Caco-2 (cell line): Measurements from ENCODE around the gene FBLN5. TPM values are rescaled to one million over a fixed set of nuclear protein-coding genes. Genes with fewer than 3 reads are reported as not detected.

Experiments
- BruUV-seq: library from RNA; stranded (reverse); fragments of 400-500 nt; replicated peaks from 2 replicates; lab custom pipeline; 2021; lab: Mats Ljungman, UMichigan
- CTCF ChIA-PET: fragments of 300-600 bp; sonication (Branson Sonifier 250); formaldehyde crosslinking; loops from one replicate; lab custom pipeline; 2022; ENCODE audit warnings: antibody characterized with exemption; lab: Charles Lee
- POLR2A ChIA-PET: fragments of 300-600 bp; sonication (Branson Sonifier 250); formaldehyde crosslinking; loops from one replicate; lab custom pipeline; 2022; ENCODE audit warnings: antibody characterized with exemption; lab: Charles Lee
- DNase-seq, 2 experiments: peaks; one replicate each; pipeline versions ENCODE4 v3.0.0 to v3.0.0-alpha.2; 2020 to 2022
- H3K27me3 ChIP-seq: replicated peaks from 2 replicates; pipeline ENCODE4 v1.6.0; 2011; ENCODE audit warnings: low read length; ENCODE audit not compliant: control insufficient read depth, insufficient read depth
- H3K36me3 ChIP-seq: 2 replicates; pipeline ENCODE4 v1.5.1; 2011; ENCODE audit warnings: low read length; ENCODE audit not compliant: control insufficient read depth, insufficient read depth
- H3K4me1 ChIP-seq: fragments of 250-450 bp; sonication (Bioruptor Pico); 2 replicates; pipeline ENCODE4 v1.5.1; 2020; ENCODE audit warnings: mild to moderate bottlenecking
- H3K4me3 ChIP-seq: 2 replicates; pipeline ENCODE4 v1.5.1; 2011; ENCODE audit warnings: low read depth, mild to moderate bottlenecking, control low read depth, low read length
- H3K9me3 ChIP-seq: fragments of 250-450 bp; sonication (Bioruptor Pico); 2 replicates; pipeline ENCODE4 v1.5.1; 2020; ENCODE audit warnings: mild to moderate bottlenecking, moderate library complexity
- H3K27ac Mint-ChIP-seq: one replicate; pipeline ENCODE4 v1.8.0; 2022; ENCODE audit warnings: mixed read lengths; ENCODE audit not compliant: unreplicated experiment
- H3K27me3 Mint-ChIP-seq: one replicate; pipeline ENCODE4 v1.8.0; 2022; ENCODE audit warnings: mixed read lengths; ENCODE audit not compliant: insufficient read depth, unreplicated experiment
- H3K36me3 Mint-ChIP-seq: one replicate; pipeline ENCODE4 v1.8.0; 2022; ENCODE audit warnings: mild to moderate bottlenecking, mixed read lengths; ENCODE audit not compliant: insufficient read depth, unreplicated experiment
- H3K4me1 Mint-ChIP-seq: one replicate; pipeline ENCODE4 v1.8.0; 2022; ENCODE audit warnings: low read depth, mixed read lengths; ENCODE audit not compliant: unreplicated experiment
- H3K4me3 Mint-ChIP-seq: one replicate; pipeline ENCODE4 v1.8.0; 2022; ENCODE audit warnings: mild to moderate bottlenecking, moderate library complexity, mixed read lengths; ENCODE audit not compliant: unreplicated experiment
- H3K9me3 Mint-ChIP-seq: one replicate; pipeline ENCODE4 v1.8.0; 2022; ENCODE audit warnings: mixed read lengths; ENCODE audit not compliant: unreplicated experiment
- intact Hi-C: fragments of 100-400 bp; cut with micrococcal nuclease; formaldehyde crosslinking; loops from one replicate; pipeline ENCODE4 v1.10.0; 2022; ENCODE audit not compliant: unreplicated experiment
- total RNA-seq: library from RNA; stranded (reverse); gene quantifications from 2 replicates; pipeline ENCODE4 v1.2.3, GENCODE V29; 2022
- TF ChIP-seq, protein P1 (sequence below), 2 experiments: fragments of 200-600 bp in 1 of 2; IDR thresholded peaks; 1 replicate in 1 of 2; 2 replicates in 1 of 2; pipeline versions ENCODE4 v1.5.1 to v1.8.0; 2011 to 2022; ENCODE audit warnings: antibody characterized with exemption in 1 of 2, control low read depth in 1 of 2, inconsistent platforms in 1 of 2, low read depth in 1 of 2, low read length in 1 of 2, mild to moderate bottlenecking in 1 of 2, moderate library complexity in 1 of 2; ENCODE audit not compliant: insufficient read depth in 1 of 2, severe bottlenecking in 1 of 2, unreplicated experiment in 1 of 2

The FBLN5 gene
- total RNA-seq, 1 experiment from 2014 or later = 13.9 TPM

DNA sequence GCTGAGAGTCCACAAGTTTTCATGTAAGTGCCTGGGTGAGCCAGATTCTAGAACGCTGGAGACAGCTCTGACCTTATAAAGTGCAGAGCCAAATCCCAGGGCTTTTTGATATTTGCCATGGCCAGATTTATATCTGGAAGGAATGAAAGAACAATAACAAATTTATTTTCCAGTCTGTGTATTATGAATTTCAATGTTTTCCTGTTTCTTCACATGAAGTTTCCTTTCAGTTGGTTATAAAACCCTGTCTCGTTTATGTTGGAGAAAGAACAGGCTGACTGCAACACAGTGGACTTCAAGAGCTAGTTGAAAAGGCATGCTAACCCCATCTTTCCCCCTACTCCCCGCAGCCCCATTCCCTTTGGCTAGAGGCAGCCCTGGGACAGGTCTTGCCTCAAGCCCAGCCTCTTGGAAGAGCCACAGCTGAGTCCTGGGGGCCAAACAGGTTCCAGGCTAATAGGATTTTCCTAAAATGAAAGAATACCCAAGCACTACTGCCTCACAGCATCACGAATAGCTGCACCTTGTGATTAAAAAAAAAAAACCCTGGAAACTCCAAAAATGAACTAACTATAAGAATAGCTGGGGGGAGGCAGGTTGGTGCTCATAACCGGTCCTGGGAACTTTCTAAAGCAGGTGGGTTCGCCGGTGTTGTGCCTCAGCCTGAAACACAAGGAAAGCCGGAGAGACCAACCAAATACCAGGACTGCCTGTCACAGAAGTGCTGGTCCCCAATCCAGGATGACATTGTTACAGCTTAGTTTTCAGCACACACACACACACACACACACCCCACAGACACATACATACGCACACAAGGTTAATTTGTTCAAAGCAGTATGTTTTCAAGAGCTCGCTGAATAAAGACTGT, 1.5 kb downstream of the FBLN5 start:
- DNase-seq = no peak
- BruUV-seq = no TSS peak
- H3K36me3 Mint-ChIP-seq = no peaks in the 10 kb centered on the region
- Histone ChIP-seq H3K27me3 (no peaks in the 10 kb centered on the region), H3K4me1 (peaks cover 7% of the 10 kb centered on the region; the same call in 1 of the 2 replicates), H3K36me3 (no peaks in the 10 kb centered on the region), H3K4me3 (no peak overlapping the region), H3K9me3 (no peaks in the 10 kb centered on the region; the same call in 1 of the 2 replicates)
- intact Hi-C loops = no loop called here
- ChIA-PET POLR2A (no interaction called here), CTCF (interaction anchor here (0.6 to 1.0 kb wide), 3 partner anchors 34 to 364 kb away, joined by 3 to 4 read pairs (median 3); no protein-coding TSS in a partner anchor)
- no peaks in the 10 kb centered on the region for H3K4me1 Mint-ChIP-seq
- TF ChIP-seq, protein P1, sequence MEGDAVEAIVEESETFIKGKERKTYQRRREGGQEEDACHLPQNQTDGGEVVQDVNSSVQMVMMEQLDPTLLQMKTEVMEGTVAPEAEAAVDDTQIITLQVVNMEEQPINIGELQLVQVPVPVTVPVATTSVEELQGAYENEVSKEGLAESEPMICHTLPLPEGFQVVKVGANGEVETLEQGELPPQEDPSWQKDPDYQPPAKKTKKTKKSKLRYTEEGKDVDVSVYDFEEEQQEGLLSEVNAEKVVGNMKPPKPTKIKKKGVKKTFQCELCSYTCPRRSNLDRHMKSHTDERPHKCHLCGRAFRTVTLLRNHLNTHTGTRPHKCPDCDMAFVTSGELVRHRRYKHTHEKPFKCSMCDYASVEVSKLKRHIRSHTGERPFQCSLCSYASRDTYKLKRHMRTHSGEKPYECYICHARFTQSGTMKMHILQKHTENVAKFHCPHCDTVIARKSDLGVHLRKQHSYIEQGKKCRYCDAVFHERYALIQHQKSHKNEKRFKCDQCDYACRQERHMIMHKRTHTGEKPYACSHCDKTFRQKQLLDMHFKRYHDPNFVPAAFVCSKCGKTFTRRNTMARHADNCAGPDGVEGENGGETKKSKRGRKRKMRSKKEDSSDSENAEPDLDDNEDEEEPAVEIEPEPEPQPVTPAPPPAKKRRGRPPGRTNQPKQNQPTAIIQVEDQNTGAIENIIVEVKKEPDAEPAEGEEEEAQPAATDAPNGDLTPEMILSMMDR (IDR thresholded peaks at IDR 0.05; ENCODE audit: insufficient read depth in 1 of 2, low read depth in 1 of 2, low read length in 1 of 2, severe bottlenecking in 1 of 2, unreplicated experiment in 1 of 2) = no peak
- H3K4me3 Mint-ChIP-seq = peak overlapping the region; percentile 84
- H3K27me3 Mint-ChIP-seq = no peaks in the 10 kb centered on the region
- no peaks in the 10 kb centered on the region for H3K9me3 Mint-ChIP-seq
- H3K27ac Mint-ChIP-seq = no peak overlapping the region

DNA sequence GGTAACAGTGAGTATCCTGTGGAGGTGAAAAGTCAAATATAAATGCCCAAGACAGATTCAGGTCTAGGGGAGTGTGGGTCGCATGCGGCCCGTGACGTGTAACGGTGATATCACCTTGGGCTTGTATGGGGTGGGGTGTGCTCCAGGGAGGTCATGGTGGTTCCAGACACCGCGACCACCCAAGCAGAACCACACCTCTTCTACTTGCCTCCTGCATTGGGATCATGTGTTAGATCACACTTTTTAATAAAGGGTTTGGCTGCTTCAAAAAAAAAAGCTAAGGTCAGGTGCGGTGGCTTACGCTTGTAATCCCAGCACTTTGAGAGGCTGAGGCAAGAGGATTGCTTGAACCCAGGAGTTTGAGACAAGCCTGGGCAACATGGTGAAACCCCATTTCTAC, 4.5 kb downstream of the FBLN5 start:
- no peaks in the 10 kb centered on the region for H3K9me3 Mint-ChIP-seq
- intact Hi-C loops = no loop called here
- Histone ChIP-seq H3K4me3 (no peak overlapping the region), H3K9me3 (no peaks in the 10 kb centered on the region), H3K4me1 (no peaks in the 10 kb centered on the region), H3K27me3 (no peaks in the 10 kb centered on the region), H3K36me3 (no peaks in the 10 kb centered on the region)
- BruUV-seq = no TSS peak
- no peak overlapping the region for H3K4me3 Mint-ChIP-seq
- no peak for DNase-seq
- ChIA-PET POLR2A (interaction anchor here (0.6 kb wide), 1 partner anchor 12 kb away, joined by 3 read pairs; no protein-coding TSS in a partner anchor), CTCF (no interaction called here)
- H3K4me1 Mint-ChIP-seq = no peaks in the 10 kb centered on the region
- TF ChIP-seq, protein P1 (IDR thresholded peaks at IDR 0.05; ENCODE audit: insufficient read depth in 1 of 2, low read depth in 1 of 2, low read length in 1 of 2, severe bottlenecking in 1 of 2, unreplicated experiment in 1 of 2) = no peak
- H3K27ac Mint-ChIP-seq = no peak overlapping the region
- no peaks in the 10 kb centered on the region for H3K27me3 Mint-ChIP-seq
- no peaks in the 10 kb centered on the region for H3K36me3 Mint-ChIP-seq

GRCh38 chr14:91942128-91942527, 5.4 kb downstream of the FBLN5 start:
- Mint-ChIP-seq H3K36me3 (no peaks in the 10 kb centered on the region), H3K4me3 (no peak overlapping the region), H3K9me3 (no peaks in the 10 kb centered on the region), H3K27me3 (no peaks in the 10 kb centered on the region), H3K4me1 (no peaks in the 10 kb centered on the region), H3K27ac (no peak overlapping the region)
- H3K9me3 ChIP-seq = no peaks in the 10 kb centered on the region
- H3K4me3 ChIP-seq = no peak overlapping the region
- ChIA-PET POLR2A (no interaction called here), CTCF (no interaction called here)
- no TSS peak for BruUV-seq
- no peaks in the 10 kb centered on the region for H3K4me1 ChIP-seq
- TF ChIP-seq, protein P1 (IDR thresholded peaks at IDR 0.05; ENCODE audit: insufficient read depth in 1 of 2, low read depth in 1 of 2, low read length in 1 of 2, severe bottlenecking in 1 of 2, unreplicated experiment in 1 of 2) = no peak
- intact Hi-C loops = no loop called here
- H3K27me3 ChIP-seq = no peaks in the 10 kb centered on the region
- DNase-seq = no peak
- no peaks in the 10 kb centered on the region for H3K36me3 ChIP-seq
